Left hindlimb (tissue), 1 donor: ENCODE measurements around the gene BAD.
A peak's percentile ranks its signal among the peaks of the same experiment; 100 is the strongest.

ENCODE experiments used
- DNase-seq: peaks from one replicate; pipeline ENCODE4 v3.0.0-alpha.2; 2018

Gene BAD

GRCh38 chr11:64241491-64242374 is 42.7 kb downstream of the BAD start:
- peak; percentile 77 for DNase-seq

- DNase-seq = peak; percentile 100
Observed at GRCh38 chr11:64241241-64241490, 43.3 kb downstream of the BAD start.

GRCh38 chr11:64240435-64241240 is 43.8 kb downstream of the BAD start, which contains the start of gene FKBP2:
TSS of gene FKBP2 (plus strand) at chr11:64241095. CDS start at chr11:64242388, 1,293 bp downstream.
- peak; percentile 99 for DNase-seq

- DNase-seq = no peak
Observed at GRCh38 chr11:64239662-64240434, 44.6 kb downstream of the BAD start.

DNA sequence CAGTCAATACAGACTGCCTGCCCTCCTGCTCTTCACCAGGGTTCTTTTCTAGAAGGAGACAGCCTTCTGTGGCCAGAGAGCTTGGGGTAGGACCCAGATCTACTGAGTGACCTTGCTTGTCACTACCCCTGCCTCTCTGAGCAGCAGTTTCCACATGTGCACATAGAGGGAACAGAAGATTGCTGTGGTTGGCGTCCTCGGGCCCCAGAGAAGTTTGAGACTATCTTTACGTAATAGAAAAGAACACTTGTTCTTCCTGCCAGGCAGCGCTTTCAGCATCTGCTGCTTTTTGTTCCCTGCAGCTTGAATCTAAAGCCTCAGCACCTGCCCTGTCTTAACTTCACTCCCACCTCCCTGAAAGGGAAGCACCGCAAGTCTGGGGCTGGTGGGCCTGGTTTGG is 45.5 kb downstream of the BAD start:
- no peak for DNase-seq

GRCh38 chr11:64238076-64238475 is 46.4 kb downstream of the BAD start:
- DNase-seq = no peak

DNA sequence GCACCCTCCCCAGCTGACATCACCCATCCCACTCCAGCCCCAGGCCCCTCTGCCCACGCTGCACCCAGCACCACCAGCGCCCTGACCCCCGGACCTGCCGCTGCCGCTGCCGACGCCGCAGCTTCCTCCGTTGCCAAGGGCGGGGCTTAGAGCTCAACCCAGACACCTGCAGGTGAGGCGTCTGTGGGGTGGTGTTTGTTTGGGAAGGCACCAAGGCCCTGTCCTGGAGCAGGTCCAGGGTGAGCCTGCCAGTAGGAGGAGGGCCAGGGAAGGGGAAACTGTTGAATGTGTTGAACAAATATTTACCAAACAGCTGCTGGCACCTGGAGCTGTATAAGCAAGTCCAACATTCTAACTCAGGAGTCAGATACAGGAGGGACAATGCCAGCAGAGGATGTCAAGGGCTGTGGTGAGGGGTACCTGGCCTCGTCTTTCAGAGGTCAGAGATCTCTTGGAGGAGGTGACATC is 46.9 kb downstream of the BAD start:
- no peak for DNase-seq

DNA sequence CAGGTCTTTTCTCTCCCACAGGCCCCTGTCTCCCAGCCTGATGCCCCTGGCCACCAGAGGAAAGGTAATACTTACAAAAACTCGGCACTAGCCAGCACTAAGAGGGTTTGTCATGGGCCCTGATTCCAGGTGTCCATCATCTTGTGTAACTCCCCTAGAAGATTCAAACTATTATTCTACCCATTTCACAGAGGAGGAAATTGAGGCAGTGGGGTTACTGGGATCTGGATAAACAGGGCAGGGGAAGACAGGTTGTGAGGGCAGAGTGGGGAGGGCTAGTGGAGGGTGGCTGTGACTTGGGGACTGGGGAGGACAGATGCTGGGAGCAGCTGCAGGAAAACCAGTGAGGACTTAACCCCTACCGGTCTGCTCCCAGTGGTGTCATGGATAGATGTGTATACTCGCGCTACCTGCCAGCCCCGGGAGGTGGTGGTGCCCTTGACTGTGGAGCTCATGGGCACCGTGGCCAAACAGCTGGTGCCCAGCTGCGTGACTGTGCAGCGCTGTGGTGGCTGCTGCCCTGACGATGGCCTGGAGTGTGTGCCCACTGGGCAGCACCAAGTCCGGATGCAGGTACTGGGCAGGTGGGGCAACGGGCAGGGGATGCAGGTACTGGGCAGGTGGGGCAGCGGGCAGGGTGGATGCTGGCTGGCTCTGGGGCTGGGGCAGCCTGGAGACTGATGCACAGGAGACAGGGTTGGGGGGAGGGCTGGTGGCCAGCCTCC is 48.9 kb downstream of the BAD start:
- no peak for DNase-seq

GRCh38 chr11:64234647-64235379 is 49.7 kb downstream of the BAD start:
- no peak for DNase-seq

DNA sequence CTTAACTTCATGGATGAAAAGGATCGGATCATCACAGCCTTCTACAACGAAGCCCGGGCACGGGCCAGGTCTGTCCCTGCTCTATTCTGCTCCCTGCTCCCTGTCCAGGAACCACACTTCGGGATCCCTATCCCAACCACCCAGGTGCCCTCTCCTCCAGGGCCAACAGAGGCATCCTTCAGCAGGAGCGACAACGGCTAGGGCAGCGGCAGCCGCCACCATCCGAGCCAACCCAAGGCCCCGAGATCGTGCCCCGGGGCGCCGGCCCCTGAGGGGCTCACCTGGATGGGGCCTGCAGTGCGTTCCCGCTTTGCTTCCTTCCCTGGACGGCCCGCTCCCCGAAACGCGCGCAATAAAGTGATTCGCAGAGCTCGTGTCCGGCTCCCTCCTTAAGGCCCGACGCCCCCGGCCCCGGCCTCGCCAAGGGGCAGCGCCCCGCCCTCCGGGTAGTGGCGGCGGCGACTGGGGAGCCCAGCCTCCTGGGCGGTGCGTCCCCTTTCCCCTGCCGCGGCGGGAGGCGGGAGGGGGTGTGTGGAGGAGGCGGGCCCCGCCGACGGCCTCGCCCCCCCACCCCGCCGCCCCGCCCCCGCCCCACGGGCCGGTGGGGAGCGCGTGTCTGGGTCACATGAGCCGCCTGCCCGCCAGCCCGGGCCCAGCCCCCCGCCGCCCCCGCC is 50.4 kb downstream of the BAD start, which contains the start of gene VEGFB:
TSS of gene VEGFB (plus strand) at position 672 of the 674 bp plus-strand sequence. CDS start 250 bp downstream, outside the sequence.
- DNase-seq = peak; percentile 81

DNA sequence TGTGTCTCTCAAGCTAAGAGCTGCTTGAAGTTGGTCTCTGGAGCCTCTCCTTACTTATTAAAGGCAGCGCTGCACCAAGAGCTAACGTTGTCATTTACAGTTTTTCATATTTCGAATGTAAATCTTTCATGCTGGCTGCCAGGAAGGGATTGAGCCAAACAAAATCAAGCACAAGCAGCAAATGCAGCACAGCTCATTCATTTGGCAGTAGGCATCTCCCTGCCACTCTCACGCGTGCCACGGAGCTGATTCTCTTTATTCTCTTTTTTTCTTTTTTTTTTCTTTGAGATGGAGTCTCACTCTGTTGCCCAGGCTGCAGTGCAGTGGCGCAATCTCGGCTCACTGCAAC is 51.5 kb downstream of the BAD start:
- no peak for DNase-seq

DNA sequence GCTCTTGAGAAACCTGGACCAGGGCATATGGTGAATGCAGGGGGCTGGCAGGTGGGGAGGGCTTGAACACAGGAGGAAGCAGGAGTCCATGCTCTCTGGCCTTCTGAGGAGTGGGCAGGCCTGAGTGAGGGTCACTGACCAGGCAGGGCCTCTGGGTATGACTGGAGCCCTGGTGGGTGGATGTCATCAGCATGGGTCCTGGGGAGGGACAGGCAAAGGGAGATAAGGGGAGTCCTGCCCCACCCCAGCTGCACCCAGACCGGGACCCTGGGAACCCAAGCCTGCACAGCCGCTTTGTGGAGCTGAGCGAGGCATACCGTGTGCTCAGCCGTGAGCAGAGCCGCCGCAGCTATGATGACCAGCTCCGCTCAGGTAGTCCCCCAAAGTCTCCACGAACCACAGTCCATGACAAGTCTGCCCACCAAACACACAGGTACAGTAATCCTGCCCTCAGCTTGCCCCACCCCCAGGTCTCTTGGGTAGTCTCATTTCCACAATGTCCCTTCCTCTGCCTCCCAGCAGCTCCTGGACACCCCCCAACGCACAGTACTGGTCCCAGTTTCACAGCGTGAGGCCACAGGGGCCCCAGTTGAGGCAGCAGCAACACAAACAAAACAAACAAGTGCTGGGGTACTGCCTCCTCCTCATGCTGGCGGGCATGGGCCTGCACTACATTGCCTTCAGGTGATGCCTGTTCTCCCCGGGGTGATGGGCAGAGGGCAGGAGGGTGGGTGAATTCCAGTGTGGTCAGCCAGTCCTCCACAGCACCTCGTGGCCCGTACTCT is 52.1 kb downstream of the BAD start:
- DNase-seq = no peak

- no peak for DNase-seq
Observed at GRCh38 chr11:64231546-64231945, 52.9 kb downstream of the BAD start.

DNA sequence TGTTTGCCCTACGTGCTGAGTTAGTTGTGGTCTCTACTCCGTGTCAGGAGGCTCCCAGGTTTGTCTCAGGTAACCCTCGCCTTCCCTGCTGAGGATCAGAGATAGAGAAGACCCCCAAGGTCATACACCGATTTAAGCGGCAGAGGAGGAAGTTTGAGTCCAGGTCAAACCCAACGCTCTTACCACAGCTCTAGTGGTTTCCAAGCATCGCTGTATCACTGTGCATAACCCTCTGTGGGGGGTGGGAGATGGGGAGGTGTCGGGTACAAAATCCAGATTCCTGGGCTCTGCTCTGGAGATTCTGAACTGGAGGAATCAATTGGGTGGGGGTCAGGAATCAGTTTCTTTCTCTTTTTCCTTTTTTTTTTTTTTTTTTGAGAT is 53.5 kb downstream of the BAD start:
- DNase-seq = no peak

DNA sequence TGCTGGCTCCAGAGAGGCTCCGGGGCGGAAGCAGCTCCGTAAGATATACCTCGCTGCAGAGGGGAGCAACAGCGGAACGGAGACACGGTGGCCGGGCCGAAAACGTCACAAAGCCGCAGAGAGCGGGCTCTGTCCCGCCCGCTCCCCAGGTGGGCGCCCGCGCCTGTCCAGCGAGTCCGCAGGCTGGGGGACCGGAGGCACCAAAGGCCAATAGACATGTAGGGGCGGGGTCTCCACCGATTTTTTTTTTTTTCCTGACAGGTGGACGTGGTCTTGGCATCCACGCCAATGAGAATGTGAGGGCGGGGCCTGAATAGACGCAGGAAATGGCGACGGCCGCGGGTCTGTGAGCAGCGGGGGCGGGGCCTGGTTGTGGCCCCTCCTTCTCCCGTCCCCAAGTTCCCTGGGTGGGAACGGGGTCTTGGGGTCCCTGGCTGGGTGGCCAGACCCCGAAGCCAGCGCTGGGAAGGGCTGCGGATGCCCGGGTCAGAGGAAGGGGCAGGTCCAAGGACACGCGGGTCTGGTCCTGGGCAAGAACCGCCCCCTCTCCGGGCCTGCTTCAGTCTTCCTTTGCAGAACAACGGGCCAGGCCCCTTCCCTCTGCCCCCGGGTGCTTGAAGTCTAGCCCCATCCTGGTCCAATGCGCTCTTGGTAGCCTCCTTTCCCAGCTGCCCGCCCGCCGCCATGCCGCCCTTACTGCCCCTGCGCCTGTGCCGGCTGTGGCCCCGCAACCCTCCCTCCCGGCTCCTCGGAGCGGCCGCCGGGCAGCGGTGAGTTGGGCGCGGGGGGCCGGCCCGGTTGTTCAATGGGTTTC is 54.1 kb downstream of the BAD start, which contains the start of gene DNAJC4:
TSS of gene DNAJC4 (plus strand) at position 378 of the 814 bp plus-strand sequence. CDS start at position 685, 307 bp downstream.
- peak; percentile 92 for DNase-seq

DNA sequence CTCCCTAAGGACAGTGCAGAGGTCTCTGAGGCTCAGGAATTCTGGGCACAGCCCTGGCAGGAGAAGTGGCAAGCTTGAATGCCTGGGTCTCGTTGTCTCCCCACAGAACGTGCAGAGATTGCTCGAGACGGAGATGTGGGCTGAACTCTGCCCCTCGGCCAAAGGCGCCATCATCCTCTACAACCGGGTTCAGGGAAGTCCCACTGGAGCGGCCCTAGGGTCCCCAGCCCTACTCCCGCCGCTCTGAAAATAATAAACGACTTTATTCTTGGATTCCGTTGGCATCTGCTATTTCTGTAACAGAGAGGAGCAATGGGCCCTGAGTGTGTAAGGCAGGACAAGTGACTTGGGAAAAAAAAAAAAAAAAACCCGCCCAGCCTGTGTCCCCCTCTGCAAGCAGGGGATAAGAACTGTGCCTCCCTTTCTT is 54.7 kb downstream of the BAD start:
- DNase-seq = no peak

DNA sequence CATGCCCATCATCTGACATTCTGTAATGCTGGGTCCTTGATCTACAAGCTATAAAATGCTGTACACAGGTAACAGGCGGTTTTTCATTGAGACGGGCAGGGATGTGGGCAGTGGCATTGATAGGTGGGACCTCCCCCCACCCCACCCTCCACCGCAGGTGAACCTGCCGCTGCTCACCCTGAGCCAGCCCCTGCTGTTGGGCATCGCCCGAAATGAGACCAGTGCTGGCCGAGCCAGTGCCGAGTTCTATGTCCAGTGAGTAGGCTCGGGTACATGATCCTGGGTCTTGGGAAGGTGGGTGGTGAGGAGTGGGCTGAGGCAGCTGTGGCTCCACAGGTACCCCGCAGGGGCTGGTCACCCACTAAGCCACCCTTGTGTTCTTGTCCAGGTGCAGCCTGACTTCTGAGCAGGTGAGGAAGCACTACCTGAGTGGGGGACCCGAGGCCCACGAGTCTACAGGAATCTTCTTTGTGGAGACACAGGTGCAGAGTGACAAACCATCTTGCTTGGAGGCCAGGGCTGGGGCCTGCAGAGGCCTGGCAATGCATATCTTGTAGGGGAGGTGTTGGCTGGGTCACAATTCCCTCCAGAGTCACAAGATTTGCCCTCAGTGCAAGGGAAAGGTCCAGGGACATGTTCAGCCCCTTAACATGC is 55.2 kb downstream of the BAD start:
- no peak for DNase-seq

- DNase-seq = no peak
Observed at GRCh38 chr11:64227405-64227956, 57.0 kb downstream of the BAD start.
